SH-SY5Y (cell line): ENCODE measurements around the gene PROM2.

ENCODE experiments used
- GATA2 ChIP-seq: IDR thresholded peaks from 2 replicates; pipeline ENCODE4 v1.6.1; 2011; ENCODE audit warnings: mild to moderate bottlenecking, low read depth, low read length
- GATA3 ChIP-seq: IDR thresholded peaks from 2 replicates; pipeline ENCODE4 v1.6.1; 2011; ENCODE audit warnings: low read depth, mild to moderate bottlenecking, low read length, moderate library complexity

DNA sequence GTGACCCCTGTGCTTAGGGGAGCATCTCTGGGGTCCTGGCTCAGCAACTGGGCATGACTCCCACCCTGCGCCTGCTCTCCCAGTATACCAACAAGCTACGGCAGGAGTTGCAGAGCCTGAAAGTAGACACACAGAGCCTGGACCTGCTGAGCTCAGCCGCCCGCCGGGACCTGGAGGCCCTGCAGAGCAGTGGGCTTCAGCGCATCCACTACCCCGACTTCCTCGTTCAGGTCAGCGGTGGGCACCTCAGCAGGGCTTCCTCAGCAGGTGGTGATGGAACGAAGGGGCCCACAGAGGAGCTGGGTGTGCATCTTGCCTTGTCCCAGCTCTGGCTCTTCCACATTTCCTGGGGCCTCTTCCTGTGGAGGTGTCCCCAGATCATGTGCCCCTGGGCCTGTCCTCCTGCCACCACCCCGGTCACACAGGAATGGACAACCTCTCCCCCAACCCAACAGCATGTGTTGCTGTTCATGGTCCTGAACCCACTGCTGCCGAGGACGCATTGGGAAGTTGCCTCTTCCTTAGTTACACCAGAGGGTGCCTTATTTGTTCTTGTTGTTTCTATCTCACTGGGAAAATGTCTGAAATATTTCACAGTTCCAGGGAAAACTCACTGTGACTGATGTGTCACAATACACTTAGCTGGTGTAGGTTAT lies 10.8 kb downstream of the PROM2 start:
- TF ChIP-seq GATA2 (no peak), GATA3 (no peak)
